Measurements from ENCODE around the gene MC5R. TPM values are rescaled to one million over a fixed set of nuclear protein-coding genes. Genes with fewer than 3 reads are reported as not detected.
A peak's percentile ranks its signal among the peaks of the same experiment; 100 is the strongest.

Gene MC5R
- total RNA-seq, 4 donors from 2014 or later: not detected

GRCh38 chr18:13797157-13797611, 26.8 kb upstream of the MC5R start:
- no peak overlapping the region for H3K27ac ChIP-seq
- H3K4me1 ChIP-seq: no peaks in the 10 kb centered on the region
- no peak for DNase-seq
- TF ChIP-seq POLR2A (IDR thresholded peaks at IDR 0.05) (no peak), CTCF (IDR thresholded peaks at IDR 0.05) (no peak)
- H3K9me3 ChIP-seq: no peaks in the 10 kb centered on the region
- no peaks in the 10 kb centered on the region for H3K27me3 ChIP-seq
- intact Hi-C loops (cut with DNase I; ENCODE audit: low total_unique reads): no loop called here
- no peaks in the 10 kb centered on the region for H3K36me3 ChIP-seq
- no peak overlapping the region for H3K4me3 ChIP-seq

DNA sequence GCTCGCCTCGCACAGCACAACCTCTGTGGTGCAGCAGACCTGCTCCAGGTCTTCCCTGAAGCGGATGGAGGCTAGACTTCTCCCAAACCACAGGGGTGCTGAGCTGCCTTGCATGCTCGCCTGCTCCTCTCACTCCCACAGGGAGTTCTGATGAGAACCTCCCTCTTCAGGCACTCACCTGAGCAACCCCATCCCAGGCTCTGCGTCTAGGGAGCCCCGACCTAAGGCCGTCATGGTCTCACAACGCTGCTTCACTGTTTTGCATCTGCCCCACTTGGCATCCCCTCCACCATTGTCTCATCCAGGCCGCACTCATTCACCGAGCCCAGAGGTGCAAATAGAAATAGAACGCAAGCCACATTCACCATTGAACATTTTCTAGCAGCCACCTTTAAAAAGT, 24.6 kb upstream of the MC5R start:
- Histone ChIP-seq H3K27me3 (no peaks in the 10 kb centered on the region), H3K4me1 (no peaks in the 10 kb centered on the region), H3K27ac (no peak overlapping the region), H3K36me3 (no peaks in the 10 kb centered on the region), H3K4me3 (no peak overlapping the region), H3K9me3 (no peaks in the 10 kb centered on the region)
- TF ChIP-seq CTCF (IDR thresholded peaks at IDR 0.05) (no peak), POLR2A (IDR thresholded peaks at IDR 0.05) (no peak)
- DNase-seq: no peak
- intact Hi-C loops (cut with DNase I; ENCODE audit: low total_unique reads): no loop called here

GRCh38 chr18:13800505-13801259, 23.3 kb upstream of the MC5R start:
- intact Hi-C loops (cut with DNase I; ENCODE audit: low total_unique reads): no loop called here
- H3K27me3 ChIP-seq: no peaks in the 10 kb centered on the region
- no peak overlapping the region for H3K27ac ChIP-seq
- peak in 1 of 2 donors; percentile 58 for DNase-seq
- no peaks in the 10 kb centered on the region for H3K36me3 ChIP-seq
- no peak overlapping the region for H3K4me3 ChIP-seq
- no peaks in the 10 kb centered on the region for H3K4me1 ChIP-seq
- no peaks in the 10 kb centered on the region for H3K9me3 ChIP-seq
- peak; percentile 21 to 51 (median 43) for TF ChIP-seq CTCF (IDR thresholded peaks at IDR 0.05)
- TF ChIP-seq POLR2A (IDR thresholded peaks at IDR 0.05): no peak

- no peaks in the 10 kb centered on the region for H3K27me3 ChIP-seq
- no peaks in the 10 kb centered on the region for H3K9me3 ChIP-seq
- intact Hi-C loops (cut with DNase I; ENCODE audit: low total_unique reads): no loop called here
- H3K27ac ChIP-seq: no peak overlapping the region
- DNase-seq: no peak
- H3K4me1 ChIP-seq: no peaks in the 10 kb centered on the region
- H3K4me3 ChIP-seq: no peak overlapping the region
- TF ChIP-seq CTCF (IDR thresholded peaks at IDR 0.05) (peak in 1 of 4 experiments; percentile 2), POLR2A (IDR thresholded peaks at IDR 0.05) (no peak)
- H3K36me3 ChIP-seq: no peaks in the 10 kb centered on the region
Observed at GRCh38 chr18:13801260-13801601, 22.7 kb upstream of the MC5R start.

- Histone ChIP-seq H3K4me3 (no peak overlapping the region), H3K36me3 (no peaks in the 10 kb centered on the region), H3K27ac (no peak overlapping the region), H3K9me3 (no peaks in the 10 kb centered on the region), H3K4me1 (no peaks in the 10 kb centered on the region), H3K27me3 (no peaks in the 10 kb centered on the region)
- no peak for DNase-seq
- TF ChIP-seq CTCF (IDR thresholded peaks at IDR 0.05) (no peak), POLR2A (IDR thresholded peaks at IDR 0.05) (no peak)
- intact Hi-C loops (cut with DNase I; ENCODE audit: low total_unique reads): no loop called here
Observed at GRCh38 chr18:13804305-13804704, 19.6 kb upstream of the MC5R start.
